ENCODE measurements around the gene ORMDL3. TPM values are rescaled to one million over a fixed set of nuclear protein-coding genes. Genes with fewer than 3 reads are reported as not detected.
"Not testable (repeated sequence)": the region's sequence is repeated elsewhere in the genome, so short reads cannot be mapped to it uniquely, and the experiment has no call there.

ORMDL3 gene
- polyA plus RNA-seq, 1 donor = 96.3 TPM

- peak; percentile 92 for DNase-seq
Measured at GRCh38 chr17:39952680-39953470, 25.5 kb upstream of the ORMDL3 start.

GRCh38 chr17:39951924-39952679, 24.7 kb upstream of the ORMDL3 start:
- no peak for DNase-seq

GRCh38 chr17:39950871-39951348, 23.5 kb upstream of the ORMDL3 start:
- no peak for DNase-seq

GRCh38 chr17:39949028-39949427, 21.6 kb upstream of the ORMDL3 start:
- no peak for DNase-seq

DNA sequence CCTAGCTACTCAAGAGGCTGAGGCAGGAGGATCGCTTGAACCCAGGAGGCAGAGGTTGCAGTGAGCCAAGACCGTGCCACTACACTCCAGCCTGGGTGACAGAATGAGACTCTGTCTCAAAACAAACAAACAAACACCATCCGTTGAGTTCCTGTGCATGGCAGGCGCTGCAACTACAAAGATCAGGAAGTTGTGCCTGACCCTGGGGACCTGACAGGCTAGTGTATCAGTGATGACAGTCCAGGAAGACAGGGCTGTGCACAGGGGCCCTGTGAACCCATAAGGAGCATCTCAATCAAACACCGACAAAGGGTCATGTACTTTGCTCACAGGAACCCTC, 21.1 kb upstream of the ORMDL3 start:
- DNase-seq = not testable (repeated sequence)

DNA sequence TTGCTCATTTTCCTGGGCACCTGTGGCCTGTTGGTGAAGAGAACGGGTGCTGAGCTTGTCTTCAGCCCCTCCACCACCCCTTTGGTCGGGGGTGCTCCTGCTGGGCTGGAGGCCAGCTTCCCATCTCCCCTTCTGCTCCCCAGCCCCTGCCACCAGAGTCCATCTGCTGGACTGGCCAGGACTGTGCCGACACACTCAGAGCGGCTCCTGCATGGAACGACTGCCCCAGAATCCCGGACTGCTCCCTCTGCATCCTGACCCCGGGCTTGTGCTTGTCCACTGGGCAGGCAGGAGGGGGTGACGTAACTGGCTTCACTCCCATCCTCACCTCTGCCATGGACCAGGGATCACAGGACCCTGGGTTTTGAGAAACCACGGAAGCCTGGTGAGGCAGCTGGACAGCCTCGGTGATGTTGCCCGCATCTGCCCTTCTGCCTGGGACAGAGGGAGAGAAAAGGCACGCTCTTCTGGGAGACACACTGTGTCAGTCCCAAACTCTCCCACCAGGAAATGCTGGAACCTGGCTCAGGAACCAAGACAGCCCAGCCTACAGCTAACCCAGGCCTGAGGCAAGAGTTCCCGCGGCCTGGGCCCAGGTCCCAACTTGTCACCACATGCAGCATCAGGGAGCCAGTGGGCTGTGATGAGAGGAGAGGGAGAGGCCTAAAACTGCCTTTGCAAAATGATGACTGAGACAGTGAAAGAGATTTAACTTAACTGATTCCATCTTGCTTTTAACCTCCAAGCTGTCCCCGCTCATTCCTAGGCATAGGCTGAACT, 19.3 kb upstream of the ORMDL3 start:
- DNase-seq = no peak

DNA sequence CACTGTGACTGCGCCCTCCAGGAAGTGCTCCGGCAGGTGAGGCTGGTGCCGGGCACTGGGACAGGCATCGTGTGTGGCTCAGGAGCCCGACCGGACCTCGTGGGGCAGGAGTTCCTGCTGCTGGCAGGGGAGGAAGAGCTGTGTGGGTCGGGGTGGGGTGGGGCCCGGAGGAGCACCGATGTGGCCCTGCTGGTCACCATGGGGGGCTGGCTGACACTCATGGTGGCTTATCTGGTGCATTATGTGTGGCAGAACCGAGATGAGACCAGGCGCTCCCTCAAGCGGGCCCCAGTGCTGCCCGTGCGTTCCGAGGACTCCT, 17.0 kb upstream of the ORMDL3 start:
- no peak for DNase-seq

DNA sequence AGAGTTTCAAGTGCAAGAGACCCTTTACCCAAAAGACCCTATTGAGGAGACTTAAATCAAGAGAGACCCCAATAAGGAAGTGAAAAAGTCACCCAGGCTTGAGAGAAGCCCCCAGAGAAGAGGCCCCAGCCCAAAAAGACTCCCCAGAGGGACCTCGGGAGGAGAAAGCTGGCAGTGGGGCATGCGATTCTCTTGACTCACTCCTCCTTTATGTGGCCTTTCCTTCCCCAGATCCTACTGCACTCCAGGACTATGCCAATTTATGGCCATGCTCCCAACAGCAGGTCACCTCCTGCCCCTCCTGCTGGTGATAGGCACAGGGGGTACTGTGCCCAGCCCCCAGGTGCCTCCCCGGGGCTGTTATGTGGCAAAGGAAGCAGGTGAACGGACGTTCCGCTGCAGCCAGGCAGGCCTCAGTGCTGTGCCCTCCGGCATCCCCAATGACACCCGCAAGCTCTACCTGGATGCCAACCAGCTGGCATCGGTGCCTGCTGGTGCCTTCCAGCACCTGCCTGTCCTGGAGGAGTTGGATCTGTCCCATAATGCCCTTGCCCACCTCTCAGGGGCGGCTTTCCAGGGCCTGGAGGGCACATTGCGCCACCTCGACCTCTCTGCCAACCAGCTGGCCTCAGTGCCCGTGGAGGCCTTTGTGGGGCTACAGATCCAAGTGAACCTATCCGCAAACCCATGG, 16.4 kb upstream of the ORMDL3 start:
- no peak for DNase-seq

GRCh38 chr17:39939588-39940419, 12.4 kb upstream of the ORMDL3 start:
- no peak for DNase-seq

- DNase-seq = no peak
Measured at GRCh38 chr17:39939106-39939505, 11.7 kb upstream of the ORMDL3 start.

DNA sequence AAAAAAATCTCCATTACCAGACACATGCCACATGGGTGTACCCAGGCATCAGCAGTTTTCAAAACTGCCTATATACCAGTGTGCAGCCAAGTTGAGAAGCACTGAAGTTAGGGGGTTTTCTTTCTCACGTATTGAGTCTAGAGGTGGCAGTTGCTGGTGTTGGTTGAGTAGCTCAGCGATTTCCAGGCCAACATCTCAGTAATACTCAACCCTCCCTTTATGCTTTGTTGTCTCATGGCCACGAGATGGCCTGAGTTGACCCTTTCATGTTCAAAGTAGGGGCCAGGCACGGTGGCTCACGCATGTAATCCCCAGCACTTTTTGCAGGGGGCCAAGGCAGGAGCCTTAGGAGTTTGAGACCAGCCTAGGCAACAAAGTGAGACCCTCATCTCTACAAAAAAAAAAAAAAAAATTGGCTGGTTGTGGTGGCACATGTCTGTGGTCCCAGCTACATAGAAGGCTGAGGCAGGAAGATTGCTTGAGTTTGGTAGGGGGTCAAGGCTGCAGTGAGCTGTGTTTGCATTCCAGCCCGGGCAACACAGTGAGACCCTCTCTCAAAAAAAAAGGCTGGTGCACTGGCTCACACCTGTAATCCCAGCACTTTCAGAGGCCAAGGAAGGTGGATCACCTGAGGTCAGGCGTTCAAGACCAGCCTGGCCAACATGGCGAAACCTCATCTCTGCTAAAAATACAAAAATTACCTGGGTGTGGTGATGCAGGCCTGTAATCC, 10.9 kb upstream of the ORMDL3 start:
- no peak for DNase-seq

DNA sequence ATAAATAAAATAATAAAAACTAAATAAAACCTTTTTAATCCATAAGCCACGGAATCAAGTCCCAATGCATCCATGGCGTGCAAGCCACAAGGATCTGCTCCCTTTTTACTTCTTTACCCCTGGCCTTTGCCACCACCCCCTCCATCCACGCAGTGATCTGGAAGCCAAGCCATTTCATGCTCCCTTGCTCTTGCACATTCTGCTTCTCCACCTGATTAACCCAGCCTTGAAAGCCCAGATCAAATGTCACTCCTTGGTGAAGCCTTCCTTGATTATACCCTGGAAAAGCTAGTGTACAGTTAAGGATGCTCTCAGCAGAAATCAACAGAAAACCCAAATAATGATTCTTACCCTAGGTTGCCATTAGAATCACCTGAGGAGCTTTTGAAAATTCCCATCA, 10.0 kb upstream of the ORMDL3 start:
- DNase-seq = no peak

DNA sequence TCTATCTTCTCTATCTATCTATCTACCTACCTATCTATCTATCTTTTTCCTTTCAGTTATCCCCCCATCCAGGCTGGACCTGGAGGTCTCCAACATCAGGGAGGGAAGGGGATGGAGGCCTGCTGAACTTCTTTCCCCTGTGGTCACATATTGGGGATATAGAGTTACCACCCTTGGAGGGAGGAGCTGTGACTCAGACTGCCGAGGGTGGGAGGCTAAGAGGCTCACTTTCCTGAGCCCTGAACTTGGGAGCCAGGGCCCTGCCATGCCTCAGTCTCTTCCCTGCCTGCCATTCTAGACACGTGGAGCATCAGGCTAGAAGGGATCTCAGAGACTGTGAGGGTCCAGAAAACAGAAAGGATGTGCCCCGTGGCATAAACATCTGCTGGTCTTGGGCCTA, 8.5 kb upstream of the ORMDL3 start:
- no peak for DNase-seq

DNA sequence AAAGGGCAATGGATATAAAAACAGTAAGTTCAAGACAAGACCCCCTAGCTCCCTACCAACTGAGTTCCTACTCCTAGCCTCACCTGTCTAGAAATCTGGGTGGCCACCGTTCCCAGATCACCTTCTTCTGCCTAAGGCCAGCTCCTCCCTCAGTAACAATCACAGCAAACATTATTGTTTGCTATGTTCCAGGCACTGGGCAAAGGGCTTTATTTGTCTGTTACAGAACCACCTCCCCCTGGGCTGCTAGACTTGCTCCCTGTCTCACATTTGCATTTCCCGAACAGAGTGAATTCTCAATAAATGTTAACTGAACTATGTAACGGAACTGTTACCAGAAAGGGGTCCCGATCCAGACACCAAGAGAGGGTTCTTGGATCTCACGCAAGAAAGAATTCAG, 6.9 kb upstream of the ORMDL3 start:
- no peak for DNase-seq

- DNase-seq = no peak
Measured at GRCh38 chr17:39933912-39934311, 6.5 kb upstream of the ORMDL3 start.

DNA sequence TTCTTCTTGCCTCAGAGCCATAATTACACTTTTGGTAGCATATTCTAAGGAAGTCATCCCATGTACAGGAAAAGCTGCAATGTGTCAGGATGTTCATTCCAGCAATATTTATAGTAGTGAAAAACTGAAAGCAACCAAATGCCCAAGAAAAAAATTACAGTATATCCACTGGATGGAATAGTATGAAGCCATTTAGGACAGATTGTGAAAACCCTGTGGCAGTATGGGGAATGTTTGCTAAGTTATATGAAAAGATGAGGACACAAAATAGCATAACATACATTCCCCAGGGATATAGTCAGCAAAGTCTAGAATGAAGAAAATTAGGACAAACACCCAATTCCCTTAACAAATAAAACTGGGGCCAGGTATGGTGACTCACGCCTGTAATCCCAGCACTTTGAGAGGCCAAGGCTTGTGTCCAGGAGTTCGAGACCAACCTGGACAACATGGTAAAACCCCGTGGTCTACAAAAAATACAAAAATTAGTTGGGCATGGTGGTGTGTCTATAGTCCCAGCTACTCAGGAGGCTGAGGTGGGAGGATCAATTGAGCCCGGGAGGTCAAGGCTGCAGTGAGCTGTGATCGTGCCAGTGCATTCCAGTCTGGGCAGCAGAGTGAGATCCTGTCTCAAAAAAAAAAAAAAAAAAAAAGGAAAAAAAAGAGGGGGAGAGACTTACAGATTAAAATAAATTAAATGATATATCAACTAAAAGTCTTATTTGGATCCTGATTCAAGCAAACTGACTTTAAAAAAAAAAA, 2.4 kb upstream of the ORMDL3 start:
- DNase-seq = no peak

- DNase-seq = no peak
Measured at GRCh38 chr17:39928858-39929645, 1.7 kb upstream of the ORMDL3 start.

- no peak for DNase-seq
Measured at GRCh38 chr17:39927929-39928857, 792 bp upstream of the ORMDL3 start.

Measured in left kidney (tissue), 2 donors.